Stimulated activated CD4-positive, alpha-beta T cell treated with anti-CD3 and anti-CD28 coated beads, TNF-alpha, amount 100 ng/mL, for 4 hours (primary cell): Measurements from ENCODE around the gene NRL.
A peak's percentile ranks its signal among the peaks of the same experiment; 100 is the strongest.

Source experiments
- DNase-seq, 3 experiments: peaks; one replicate each; pipeline ENCODE4 v3.0.0-alpha.2; 2020; ENCODE audit warnings: low read depth in 3 of 3

The NRL gene

DNA sequence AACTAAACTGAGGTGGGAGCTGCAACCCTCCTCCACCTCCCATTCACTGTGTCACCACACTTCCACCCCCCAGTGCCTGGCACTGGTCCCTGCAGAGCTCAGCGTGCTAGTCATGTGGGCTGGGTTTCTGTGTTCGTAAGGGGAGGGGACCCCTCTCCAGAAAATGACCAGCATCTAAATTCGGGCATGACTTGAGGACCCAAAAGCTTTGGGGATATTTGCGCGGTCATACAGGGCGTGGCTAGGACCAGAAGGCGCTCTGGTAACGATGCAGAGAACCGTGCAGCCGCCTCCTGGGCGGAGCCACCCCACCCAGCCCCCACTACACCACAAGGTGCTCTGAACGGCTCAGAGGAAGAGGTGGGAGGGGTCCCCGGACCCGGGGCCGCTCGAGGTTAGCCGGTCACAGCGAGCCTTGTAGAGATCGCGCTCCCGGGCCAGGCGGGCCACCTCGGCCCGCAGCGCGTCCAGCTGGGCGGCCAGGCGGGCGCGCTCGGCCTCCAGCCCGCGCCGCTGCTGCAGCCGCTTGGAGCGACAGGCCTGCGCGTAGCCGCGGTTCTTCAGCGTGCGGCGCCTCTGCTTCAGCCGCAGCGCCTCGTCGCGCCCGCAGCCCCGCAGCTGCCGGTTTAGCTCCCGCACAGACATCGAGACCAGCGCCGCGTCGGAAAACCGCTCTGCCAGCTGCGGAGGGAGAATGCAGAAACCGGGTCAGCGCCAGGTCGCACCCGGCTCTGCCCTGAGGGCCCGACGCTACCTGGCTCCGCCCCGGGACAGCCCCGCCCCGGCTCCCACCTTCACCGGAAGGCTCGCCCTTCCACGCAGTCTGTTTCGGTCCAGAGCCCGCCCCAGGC, 33.6 kb downstream of the NRL start:
- DNase-seq: peak; percentile 34 to 55 (median 43)

DNA sequence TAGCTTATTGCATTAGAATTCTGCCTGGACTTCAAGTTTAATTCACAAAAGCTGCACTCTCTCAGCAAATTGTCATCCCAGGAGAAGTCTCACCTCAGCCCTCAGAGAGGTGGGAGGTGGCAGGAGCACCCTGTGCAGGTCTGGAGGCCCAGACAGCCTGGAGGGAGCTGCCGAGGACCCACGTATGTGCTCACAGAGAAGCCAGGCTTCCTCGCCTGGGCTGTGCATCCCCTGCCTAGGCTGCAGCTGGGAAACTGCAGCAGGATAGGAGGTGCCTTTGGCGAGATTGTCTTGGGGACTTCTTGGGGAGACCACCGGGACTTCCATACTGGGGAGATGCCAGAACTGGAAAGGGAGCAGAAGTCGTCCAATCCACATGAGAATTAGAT, 34.6 kb downstream of the NRL start:
- no peak for DNase-seq

DNA sequence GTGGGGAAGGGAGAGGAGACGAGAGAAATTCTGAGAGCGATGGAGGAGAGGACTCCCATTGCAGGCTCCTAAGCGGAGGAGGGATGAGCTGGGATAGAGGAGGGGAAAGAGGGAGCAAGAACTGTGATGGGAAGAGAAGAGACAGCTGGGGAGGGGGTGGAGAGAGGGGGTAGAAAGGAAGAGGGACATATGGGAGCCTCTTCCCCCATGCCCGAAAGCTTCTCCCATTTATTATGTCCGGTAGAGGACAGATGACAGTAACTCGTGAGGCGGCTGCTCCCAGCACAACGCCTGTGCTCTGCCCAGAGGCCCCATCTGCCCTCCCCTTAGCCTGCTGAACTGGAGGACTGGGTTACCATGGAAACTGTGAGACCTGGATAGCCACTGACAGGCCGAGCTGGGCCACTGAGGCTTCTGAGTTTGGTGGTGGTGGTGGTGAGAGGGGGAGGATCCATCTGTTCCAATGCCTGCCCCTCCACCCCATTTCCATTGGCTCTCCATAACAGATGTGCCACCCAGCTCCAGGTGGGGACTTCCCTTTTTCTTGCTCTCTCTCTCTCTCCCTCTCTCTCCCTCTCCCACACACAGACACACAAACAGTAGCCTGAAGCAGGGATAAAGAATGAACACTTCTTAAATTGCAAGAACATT, 35.1 kb downstream of the NRL start:
- no peak for DNase-seq

DNA sequence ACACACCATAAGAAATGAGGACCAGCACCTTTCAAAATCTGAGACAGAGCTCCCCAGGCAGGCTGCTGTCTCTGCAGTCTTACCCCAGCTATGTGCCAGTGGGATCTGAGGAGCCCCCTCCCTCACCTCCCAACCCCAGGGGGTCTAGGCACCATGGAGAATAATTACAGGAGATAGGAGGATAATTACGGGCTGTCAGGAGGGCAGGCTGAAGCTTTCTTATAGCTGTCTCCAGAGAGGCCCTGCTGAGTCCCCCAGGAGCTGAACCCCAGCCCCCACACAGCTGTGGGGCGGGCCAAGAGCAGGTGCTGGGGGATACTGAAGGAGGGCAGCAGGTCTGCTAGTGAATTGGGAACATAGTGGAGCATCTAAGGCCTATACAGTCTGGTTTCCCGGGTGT, 36.6 kb downstream of the NRL start:
- DNase-seq: no peak

DNA sequence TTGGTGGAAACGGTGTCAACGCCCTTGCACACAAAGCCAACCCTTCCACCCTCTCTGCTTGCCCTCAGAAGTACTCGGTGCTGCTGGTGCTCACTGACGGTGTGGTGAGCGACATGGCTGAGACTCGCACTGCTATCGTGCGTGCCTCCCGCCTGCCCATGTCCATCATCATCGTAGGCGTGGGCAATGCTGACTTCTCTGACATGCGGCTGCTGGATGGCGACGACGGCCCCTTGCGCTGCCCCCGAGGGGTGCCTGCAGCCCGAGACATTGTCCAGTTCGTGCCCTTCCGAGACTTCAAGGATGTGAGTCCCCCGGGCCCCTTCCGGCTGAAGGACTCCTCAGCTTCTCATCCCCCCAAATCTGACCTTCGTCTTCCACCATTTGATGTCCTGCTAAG, 37.7 kb downstream of the NRL start:
- no peak for DNase-seq

DNA sequence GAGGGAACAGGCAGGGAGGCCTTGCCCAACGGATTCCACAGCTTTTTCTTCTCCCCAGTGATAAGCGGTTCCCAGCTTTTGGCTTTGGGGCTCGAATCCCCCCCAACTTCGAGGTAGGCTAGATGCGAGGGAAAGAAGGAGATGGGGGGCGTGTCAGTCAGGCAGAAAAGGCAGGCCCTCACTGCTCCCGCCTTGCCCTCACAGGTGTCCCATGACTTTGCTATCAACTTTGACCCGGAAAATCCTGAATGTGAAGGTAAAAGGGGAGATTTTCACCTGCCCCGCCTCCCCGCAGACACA, 38.5 kb downstream of the NRL start:
- no peak for DNase-seq

DNA sequence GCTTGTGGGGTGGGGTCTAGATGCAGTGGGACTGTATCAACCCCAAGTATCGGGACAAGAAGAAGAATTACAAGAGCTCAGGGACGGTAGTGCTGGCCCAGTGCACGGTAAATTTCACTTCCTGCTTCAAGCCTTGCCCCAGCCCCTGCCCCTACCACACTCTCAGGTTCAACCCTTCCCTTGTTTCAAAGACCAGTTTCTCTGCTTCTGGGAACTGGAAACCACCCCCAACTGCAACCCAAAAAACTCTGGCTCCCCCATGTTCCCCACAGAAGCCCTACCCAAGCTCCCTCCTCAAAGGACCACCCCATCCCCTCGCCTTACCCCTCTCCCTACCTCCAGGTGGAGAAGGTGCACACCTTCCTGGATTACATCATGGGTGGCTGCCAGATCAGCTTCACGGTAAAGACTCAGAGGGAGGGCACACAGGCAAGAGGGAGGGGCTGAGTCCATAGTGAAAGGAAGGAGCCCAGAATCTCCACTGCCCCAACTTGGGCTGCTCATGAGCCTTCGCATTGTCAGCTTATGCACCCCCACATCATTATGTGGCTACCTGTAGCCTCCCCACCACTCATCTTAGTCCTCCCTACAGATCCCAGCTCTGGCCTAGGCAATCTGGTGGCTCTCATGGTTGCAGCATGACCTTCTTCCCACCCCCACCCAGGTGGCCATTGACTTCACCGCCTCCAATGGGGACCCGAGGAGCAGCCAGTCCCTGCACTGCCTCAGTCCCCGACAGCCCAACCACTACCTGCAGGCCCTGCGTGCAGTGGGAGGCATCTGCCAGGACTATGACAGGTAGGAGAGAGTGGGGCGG, 39.1 kb downstream of the NRL start:
- DNase-seq: no peak

DNA sequence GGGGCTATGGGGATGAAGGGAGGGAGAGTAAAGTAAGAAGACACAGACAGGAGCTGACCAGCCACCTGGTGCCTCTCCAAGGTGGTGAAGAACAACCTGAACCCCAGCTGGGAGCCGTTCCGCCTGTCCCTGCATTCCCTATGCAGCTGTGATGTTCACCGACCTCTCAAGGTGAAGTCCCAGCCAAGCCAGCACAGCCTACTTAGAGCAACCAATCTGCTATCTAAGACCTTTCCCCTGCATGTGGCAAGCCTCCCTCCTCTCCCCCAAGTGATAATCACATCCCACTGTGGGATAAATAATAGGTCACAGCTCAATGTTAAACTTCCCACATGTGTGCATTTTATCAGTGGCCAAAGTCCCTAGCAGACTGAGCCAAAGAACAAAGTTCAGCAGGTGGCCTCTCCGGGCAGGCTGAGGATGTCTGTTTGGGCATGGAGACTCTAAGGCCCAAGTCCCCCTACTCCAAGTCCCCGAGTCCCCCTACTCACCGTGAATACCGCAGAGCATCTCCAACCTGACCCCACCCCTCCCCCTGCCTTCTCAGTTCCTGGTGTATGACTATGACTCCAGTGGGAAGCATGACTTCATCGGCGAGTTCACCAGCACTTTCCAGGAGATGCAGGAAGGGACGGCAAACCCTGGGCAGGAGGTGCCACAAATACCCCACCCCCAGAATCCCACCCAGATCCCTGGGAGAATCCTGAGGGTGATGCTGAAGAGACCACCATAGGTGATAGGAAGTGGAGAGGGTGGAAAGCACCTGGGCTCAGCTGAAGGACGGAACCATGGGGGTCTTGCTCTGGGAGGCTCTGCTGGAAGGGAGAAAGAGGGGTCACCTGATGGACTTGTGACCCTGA, 39.9 kb downstream of the NRL start:
- DNase-seq: no peak

DNA sequence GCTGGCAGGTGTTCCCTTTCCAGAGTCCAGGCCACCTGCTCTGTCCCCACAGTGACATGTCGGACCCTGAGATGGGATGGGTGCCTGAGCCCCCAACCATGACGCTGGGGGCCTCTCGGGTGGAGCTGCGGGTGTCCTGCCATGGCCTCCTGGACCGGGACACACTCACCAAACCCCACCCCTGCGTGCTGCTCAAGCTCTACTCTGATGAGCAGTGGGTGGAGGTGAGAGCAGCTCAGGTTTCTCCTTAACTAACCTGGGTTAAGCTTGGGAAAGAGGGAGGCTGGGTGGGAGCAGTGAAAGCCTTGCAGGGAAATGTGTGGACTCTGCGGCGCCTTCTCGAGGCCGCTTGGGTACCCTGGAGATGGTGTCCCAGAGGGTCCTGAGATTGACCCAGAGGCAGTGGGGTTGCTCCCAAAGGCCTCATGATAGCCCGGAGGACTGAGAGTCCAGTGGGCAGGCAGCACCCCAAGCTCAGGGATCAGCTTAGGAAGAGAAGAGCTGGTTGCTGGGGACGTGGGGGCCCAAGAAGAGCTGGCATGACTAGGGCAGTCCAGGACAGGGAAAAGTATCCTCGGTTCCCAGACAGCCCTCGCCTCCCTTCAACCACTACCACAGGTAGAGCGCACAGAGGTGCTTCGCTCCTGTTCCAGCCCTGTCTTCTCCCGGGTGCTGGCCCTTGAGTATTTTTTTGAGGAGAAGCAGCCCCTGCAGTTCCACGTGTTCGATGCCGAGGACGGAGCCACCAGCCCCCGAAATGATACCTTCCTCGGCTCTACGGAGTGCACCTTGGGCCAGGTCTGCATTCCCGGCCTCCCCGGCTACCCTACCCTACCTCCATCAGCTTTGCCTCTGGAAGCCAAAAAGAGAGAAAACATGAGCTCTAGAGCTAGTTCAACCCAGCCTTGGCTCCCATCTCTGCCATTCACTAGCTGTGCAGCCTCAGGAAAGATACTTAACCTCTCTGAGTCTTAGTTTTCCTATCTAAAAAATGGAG, 41.6 kb downstream of the NRL start:
- no peak for DNase-seq

DNA sequence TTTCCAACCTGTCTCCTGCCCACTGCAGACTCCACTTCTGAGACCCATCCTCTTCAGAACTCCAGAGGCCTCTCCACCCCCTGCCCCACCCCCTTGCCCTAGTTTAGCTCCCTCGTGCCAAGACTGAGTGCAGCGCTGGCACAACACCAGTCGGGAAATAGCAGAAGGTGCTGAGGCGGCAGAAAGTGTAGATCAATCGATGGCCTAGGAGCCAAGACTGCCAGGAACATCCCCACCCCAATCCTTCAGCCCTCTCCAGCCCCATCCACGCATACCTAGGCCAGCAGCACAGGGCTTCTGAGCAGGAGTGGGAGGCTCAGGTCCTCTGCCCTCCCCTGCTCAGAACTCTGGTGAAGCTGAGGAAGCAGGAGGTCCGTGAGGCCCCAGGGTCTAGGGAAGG, 42.3 kb downstream of the NRL start:
- no peak for DNase-seq

DNA sequence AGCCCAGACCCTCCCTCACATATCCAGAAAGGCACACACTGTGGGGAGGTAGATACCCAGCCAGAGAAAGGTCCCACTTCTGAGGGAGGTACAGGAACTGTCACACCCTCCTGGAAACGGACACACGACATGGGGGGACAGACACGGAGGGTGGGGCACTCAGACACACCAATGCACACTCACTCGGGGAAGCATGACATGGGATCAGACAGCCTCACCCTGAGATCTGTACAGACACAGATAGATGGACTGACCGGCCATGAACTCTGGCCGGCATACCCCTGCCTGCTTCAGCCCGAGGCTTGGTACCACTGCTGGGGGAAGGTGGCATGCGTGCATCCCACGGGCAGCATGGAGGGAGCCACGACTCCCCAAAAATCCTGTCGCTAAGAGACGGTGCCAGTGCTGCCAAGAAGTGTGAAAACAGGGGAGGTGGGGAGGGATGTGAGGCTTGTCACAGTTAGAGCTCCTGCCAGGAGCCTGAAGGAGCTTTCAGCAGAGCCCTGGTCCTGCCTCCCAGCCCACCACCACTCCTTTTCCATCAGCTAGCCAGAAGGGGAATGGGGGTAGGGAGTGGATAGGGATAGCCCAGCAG, 42.8 kb downstream of the NRL start:
- DNase-seq: no peak

DNA sequence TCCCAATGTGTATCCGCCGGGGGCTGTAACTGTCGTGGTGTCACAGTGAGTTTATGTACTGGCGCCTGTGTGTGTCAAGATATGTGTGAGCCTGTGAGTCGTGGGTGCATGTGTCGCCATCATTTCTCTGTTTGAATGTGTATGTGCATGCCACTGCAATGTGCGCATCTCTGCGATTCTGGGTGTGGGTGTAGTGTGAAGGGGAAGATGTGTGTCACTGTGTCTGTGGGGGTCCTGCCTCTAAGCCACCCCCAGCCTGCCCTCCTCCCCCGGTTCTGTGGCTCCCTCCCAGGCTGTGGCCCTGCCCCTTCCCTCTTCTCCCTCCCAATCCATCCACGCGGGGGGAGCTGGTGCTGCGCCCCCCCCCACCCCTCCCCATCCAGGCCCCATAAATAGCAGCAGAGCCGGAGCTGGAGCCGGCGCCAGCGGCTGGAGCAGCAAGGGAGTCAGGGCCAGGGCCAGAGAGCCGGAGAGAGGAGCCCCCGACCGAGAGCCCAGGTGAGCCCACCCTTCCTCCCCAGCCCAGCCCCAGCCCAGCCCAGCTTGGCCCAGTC, 43.5 kb downstream of the NRL start, which contains the start of gene CPNE6:
Gene CPNE6 (plus strand): TSS at position 419 of the 554 bp plus-strand sequence. CDS start 1,375 bp downstream, outside the sequence.
- no peak for DNase-seq

DNA sequence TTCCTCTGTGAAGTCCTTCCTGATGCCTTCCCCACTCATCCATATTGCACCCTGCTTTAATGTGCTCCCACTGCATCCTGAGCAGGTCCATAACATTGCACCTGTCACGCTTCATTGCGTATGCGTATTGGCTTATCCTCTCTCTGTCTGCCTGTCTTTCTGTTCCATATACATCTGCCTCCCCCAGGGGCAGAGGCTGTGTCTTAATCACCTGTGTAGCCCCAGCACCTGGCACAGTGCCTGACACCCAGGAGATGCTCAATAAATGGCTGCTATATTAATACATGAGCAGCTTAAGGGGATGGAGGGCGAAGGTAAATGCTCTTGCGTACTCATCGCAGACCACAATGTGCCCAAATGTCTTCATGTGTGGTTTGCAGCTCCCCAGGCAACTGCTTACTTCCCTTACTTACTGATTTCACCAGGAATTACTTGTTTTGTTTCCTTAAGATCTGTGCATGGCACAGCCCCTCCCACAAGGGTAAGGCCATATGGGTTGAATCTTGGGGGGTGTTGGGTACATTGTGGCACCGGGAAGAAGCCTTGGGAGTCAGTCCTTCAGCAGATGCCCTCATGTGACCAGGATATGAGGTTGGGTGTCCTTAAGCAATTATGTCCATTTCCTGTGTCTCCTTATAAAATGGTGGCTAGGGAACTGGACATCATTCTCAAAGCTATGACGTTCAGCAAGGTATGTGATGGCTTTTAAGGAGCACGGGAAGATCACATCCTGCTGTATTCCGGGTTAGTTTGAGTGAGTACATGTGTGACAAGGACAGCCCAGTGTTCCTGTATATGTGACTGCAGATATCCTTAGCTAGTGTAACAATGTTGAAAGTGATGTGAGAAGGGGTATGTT, 44.2 kb downstream of the NRL start:
- no peak for DNase-seq

DNA sequence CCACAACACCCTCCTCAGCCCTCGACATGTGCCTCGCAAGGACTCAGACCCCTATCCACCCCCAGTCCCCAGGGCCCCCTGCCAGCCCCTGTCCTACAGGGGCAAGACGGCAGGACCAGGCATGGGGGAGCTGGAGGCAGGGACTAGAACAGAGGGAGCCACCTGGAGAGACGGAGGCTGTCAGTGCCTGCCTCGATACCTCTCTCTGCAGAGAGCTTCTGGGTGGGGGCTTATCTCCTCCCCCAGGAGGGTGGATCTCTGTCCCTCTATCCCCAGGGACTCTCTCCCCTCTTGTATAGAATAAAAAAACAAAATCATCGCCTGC, 45.4 kb downstream of the NRL start:
- no peak for DNase-seq

DNA sequence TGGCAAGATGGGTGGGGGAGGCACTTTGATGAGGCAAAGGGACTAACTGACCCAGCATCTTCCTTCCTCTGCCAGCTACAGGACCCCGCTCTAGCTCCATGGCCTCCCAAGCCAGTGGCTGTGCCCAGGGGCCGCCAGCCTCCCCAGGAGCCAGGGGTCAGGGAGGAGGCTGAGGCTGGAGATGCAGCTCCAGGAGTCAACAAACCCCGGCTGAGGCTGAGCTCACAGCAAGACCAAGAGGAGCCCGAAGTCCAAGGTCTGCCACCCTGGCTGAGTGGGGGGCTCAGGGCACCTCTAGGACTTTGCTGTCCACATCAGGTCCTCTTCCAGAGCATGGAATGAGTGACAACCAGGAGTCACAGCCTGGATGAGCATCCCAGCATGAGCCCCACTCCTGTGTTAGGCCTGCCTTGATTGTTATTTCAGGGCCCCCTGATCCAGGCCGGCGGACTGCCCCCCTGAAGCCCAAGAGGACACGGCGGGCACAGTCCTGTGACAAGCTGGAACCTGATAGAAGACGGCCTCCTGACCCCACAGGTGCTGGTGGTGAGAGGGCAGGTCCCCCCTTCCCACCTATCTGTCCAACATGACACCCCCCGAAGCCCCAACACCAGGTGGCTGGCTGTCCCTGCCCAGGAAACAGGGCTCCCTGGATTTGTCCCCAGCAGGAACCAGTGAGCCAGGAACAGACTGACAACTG, 45.9 kb downstream of the NRL start:
- DNase-seq: no peak

DNA sequence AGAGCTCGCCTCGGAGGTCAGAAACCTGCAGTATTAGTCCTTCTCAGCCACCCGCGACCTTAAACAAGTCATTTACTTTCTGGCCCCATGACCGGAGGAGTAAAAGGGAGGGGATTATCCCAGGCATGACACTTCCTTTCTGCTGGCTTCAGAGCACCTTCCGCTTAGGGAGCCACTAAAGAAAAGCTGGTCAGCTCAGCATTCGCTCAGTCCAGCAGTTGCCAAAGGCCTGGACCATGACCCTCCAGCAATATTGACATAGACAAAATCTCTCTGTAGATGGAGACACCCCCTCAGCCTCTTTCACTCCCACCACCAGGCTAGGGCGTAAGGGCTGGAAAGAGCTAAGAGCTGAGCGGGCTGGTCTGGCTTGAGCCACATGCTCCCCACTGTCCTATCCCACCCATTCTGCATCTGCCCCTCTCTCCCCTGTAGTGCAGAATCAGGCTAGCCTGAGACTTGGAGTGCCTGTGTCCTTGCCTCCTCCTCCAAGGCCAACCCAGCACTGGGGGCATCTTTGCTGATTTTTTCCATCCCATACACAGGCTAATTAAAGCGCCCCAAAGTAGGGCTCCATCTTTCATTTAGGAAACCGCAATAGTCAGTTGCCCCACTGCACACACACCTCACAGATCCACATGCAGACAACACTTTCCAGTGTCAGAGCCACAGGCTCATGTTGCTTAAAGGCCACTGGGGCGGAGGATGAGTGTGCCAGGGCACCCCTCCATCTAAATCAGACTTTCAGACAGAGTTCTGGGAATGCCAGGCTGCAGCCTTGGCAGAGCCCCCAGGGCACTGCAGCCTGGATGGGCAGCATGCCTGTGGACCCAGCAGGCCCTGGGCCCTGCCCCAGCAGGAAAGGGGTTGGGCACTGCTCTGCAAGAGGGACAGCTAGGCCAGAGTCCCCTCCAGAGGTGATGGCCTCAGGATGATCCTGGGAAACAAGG, 47.3 kb downstream of the NRL start:
- DNase-seq: no peak

DNA sequence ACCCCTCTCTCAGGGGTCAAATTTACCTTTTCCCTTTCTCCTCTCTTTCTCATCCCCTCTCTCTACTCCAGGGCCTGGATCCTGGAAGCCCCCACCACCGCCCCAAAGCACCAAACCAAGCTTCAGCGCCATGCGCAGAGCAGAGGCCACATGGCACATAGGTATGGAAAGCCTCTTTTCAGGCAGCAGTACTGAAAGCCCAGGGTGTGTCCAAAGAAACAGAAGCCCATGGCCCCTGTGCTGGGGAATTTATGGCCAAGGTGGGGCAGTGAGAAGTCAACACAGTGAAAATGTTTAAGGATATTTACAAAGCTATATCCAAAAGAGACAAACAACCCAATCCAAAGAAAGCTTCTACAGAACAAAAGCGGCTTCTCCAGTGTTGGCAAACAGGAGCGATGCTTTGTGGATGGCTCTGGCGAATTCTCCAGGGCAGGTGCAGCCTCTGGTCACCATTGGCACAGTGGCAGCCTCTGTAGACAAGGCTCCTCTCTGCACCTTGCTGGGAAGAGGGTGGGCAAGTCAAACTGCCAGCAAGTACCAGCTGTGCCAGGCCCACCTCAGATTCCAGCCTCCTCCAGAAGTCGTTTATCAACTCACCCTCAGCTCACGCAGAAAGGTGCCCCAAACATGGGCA, 48.1 kb downstream of the NRL start:
- DNase-seq: no peak
